ENCODE data around the gene ARMS2.

ARMS2 gene

GRCh38 chr10:122460891-122461293, 6.4 kb downstream of the ARMS2 start:
- Histone ChIP-seq H3K27me3 (ENCODE audit: insufficient read depth, low read depth, severe bottlenecking) (no peaks in the 10 kb centered on the region), H3K36me3 (no peaks in the 10 kb centered on the region), H3K27ac (no peak overlapping the region)

GRCh38 chr10:122461367-122461728, 6.9 kb downstream of the ARMS2 start, which contains the start of gene HTRA1:
HTRA1 (plus strand) TSS chr10:122461553; CDS start chr10:122461653, 100 bp downstream.
- no peak within 1 kb of the TSS for H3K27ac ChIP-seq
- peak; percentile 65 for DNase-seq
- no peaks in the 10 kb centered on the region for H3K36me3 ChIP-seq
- no peaks in the 10 kb centered on the region for H3K27me3 ChIP-seq (ENCODE audit: insufficient read depth, low read depth, severe bottlenecking)
- peak within 1 kb of the TSS; percentile 43 for H3K4me3 ChIP-seq (ENCODE audit: low read depth, low read length)
- TF ChIP-seq CTCF (IDR thresholded peaks at IDR 0.05; ENCODE audit: low read depth, low read length), result no peak
- H3K9me3 ChIP-seq (ENCODE audit: severe bottlenecking), result no peaks in the 10 kb centered on the region

More at GRCh38 chr10:122460891-122461293, 6.4 kb downstream of the ARMS2 start:
- DNase-seq, result no peak
- no peak for TF ChIP-seq CTCF (IDR thresholded peaks at IDR 0.05; ENCODE audit: low read depth, low read length)
- H3K9me3 ChIP-seq (ENCODE audit: severe bottlenecking), result no peaks in the 10 kb centered on the region
- peak overlapping the region; percentile 43 for H3K4me3 ChIP-seq (ENCODE audit: low read depth, low read length)

GRCh38 chr10:122461729-122462532, 7.5 kb downstream of the ARMS2 start:
- Histone ChIP-seq H3K27ac (no peak overlapping the region), H3K36me3 (no peaks in the 10 kb centered on the region), H3K9me3 (ENCODE audit: severe bottlenecking) (no peaks in the 10 kb centered on the region), H3K4me3 (ENCODE audit: low read depth, low read length) (no peak overlapping the region), H3K27me3 (ENCODE audit: insufficient read depth, low read depth, severe bottlenecking) (no peaks in the 10 kb centered on the region)
- no peak for TF ChIP-seq CTCF (IDR thresholded peaks at IDR 0.05; ENCODE audit: low read depth, low read length)
- DNase-seq, result no peak

GRCh38 chr10:122462533-122463465, 8.3 kb downstream of the ARMS2 start:
- no peak for DNase-seq
- Histone ChIP-seq H3K27me3 (ENCODE audit: insufficient read depth, low read depth, severe bottlenecking) (no peaks in the 10 kb centered on the region), H3K27ac (no peak overlapping the region), H3K9me3 (ENCODE audit: severe bottlenecking) (no peaks in the 10 kb centered on the region), H3K36me3 (no peaks in the 10 kb centered on the region), H3K4me3 (ENCODE audit: low read depth, low read length) (no peak overlapping the region)
- TF ChIP-seq CTCF (IDR thresholded peaks at IDR 0.05; ENCODE audit: low read depth, low read length), result no peak

- H3K27ac ChIP-seq, result no peak overlapping the region
- no peak overlapping the region for H3K4me3 ChIP-seq (ENCODE audit: low read depth, low read length)
- DNase-seq, result no peak
- no peak for TF ChIP-seq CTCF (IDR thresholded peaks at IDR 0.05; ENCODE audit: low read depth, low read length)
- no peaks in the 10 kb centered on the region for H3K36me3 ChIP-seq
- no peaks in the 10 kb centered on the region for H3K27me3 ChIP-seq (ENCODE audit: insufficient read depth, low read depth, severe bottlenecking)
- no peaks in the 10 kb centered on the region for H3K9me3 ChIP-seq (ENCODE audit: severe bottlenecking)
Measured at GRCh38 chr10:122463466-122464249, 9.2 kb downstream of the ARMS2 start.
